HG03575 (cell line): ENCODE data around the gene RAX2.
"Not testable (repeated sequence)": the region's sequence is repeated elsewhere in the genome, so short reads cannot be mapped to it uniquely, and the experiment has no call there.

ENCODE experiments used
- ATAC-seq: cut with Tn5 transposase; IDR thresholded peaks from one replicate; pipeline ENCODE4 v1.9.1; 2021; ENCODE audit not compliant: unreplicated experiment, insufficient number of reproducible peaks, low FRiP score; ENCODE audit errors: extremely low read depth

RAX2 gene

GRCh38 chr19:3762501-3763459 lies 9.2 kb downstream of the RAX2 start, which contains the start of gene MRPL54:
MRPL54 (plus strand) TSS chr19:3762682; CDS start chr19:3762701, 19 bp downstream.
- peak; percentile 39 for ATAC-seq

GRCh38 chr19:3762130-3762473 lies 9.9 kb downstream of the RAX2 start:
- ATAC-seq, result no peak

DNA sequence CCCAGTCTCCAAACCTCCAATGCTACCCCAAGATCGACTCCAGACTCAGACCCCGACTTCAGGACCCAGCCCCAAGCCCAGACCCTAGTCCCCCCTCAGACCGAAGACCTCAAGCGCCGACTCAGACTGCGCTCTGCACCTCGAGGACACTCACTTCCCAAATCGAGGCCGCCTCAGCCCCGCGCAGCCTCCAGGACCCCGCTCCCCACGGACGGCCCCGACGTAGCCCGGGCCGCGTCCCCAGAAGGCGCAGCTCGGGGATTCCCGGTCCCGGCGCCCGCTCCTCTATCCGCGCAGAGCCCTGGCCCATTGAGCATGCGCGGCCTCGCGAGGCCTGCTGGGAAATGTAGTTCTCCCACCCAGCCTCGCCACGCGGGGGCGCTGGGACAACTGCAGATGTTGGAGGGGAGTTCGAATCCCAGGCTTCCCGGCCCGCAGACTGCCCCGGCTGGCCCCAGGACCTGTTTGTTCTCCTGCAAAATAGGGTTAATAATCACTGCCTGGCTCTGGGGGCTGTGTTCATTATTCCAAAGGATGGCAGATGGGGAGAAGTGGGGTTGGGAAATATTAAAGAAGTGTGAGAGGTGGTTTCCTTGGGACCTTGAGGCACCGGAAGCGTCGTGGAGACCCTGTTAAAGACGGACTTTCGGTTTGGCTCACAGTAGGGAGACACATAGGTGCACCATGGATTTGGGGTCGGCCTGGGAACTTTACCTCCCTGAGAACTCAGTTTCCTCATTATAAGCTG lies 10.5 kb downstream of the RAX2 start, which contains the start of gene APBA3:
Gene APBA3, minus strand, starts transcription at position 311 of the 748 bp plus-strand sequence. CDS start 1,428 bp downstream, outside the sequence.
- no peak for ATAC-seq

- no peak for ATAC-seq
These were observed 11.1 kb downstream of the RAX2 start for GRCh38 chr19:3760871-3761361.

- no peak for ATAC-seq
These were observed 12.4 kb downstream of the RAX2 start for GRCh38 chr19:3759482-3760254.

GRCh38 chr19:3758297-3758696 lies 13.7 kb downstream of the RAX2 start:
- ATAC-seq, result not testable (repeated sequence)

DNA sequence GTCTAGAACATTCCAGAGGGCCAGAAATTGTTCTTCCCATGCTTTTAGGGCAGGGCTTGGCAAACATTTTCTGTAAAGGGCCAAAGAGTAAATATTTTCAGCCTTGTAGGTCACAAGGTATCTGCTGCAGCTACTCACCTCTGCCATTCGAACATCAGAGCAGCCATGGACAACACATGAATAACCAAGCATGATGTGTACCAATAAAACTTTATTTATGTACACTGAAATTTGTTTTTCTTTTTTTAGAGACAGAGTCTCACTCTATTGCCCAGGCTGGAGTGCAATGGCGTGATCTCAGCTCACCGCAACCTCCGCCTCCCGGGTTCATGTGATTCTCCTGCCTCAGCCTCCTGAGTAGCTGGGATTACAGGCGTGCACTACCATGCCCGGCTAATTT lies 14.3 kb downstream of the RAX2 start:
- not testable (repeated sequence) for ATAC-seq

DNA sequence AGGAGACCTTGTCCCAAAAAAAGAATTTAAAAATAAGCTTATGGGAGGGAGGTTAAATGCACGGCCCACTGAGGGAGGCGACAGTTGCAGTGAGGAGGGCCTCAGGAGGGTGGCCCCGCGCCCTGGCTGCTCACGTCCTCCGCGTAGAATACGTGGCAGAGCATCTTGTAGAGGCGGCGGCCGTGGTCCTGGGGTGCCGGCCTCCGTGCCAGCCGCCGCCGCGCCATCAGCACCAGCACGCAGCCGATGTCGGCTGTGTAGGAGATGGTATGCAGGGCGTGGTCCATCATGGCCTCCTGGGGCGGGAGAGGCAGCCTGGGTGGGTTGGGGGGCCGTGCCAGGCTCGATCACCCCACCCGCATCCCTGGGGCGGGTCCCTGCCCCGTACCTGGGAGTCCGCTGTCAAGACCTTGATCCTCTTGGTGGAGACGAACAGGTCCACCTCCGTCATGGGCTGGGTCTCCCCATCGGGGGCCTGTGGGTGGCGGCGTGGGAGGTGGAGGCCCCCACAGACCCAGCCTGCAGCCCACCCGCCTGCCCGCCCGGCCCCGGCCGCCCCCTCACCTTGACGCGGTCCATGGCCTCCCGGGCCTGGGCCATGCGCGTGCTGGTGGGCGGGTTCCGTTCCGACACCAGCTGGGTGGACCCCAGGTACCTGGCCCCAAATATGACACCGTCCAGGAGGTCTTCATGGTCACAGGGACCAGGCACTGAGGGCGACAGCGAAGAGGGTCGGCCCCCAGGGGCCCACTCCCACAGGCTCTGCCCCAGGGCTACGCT lies 18.2 kb downstream of the RAX2 start:
- no peak for ATAC-seq

DNA sequence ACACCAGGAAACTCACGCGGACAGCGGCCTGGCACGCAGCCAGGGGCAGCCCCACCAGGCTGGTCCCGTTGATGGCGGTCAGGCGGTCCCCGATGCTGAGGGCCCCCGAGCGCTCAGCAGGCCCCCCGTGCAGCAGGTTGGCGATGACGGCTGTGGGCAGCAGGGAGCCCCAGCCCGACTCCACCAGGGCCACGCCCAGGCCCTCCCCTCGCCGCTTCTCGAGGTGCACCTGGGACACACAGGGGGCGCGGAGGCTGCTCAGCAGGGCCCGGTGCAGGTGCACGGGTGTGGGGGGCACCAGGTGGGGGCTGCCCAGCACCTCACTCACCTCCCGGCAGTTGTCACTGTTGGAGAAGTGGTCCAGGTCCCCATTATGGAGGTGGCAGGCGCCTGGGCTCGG lies 19.5 kb downstream of the RAX2 start:
- ATAC-seq, result no peak

DNA sequence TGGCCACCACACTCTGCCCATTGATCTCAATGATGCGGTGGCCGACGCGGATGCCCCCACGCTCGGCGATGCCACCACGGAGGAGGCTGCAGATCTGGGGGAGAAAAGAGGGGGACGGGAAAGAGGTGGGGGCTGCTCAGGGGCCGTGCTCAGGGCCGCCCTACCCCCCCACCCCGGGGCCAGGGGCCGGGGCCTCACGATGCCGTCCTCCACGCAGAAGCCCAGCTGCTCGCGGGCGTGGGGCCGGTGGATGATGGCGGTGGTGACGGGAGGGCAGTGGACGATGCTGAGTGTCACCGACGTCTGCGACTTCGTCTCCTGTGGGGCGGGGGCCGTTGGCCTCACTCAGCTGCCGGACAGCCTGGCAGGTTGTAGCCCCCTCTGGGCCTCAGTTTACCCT lies 20.8 kb downstream of the RAX2 start:
- ATAC-seq, result no peak

GRCh38 chr19:3750211-3750610 lies 21.8 kb downstream of the RAX2 start:
- ATAC-seq, result no peak

DNA sequence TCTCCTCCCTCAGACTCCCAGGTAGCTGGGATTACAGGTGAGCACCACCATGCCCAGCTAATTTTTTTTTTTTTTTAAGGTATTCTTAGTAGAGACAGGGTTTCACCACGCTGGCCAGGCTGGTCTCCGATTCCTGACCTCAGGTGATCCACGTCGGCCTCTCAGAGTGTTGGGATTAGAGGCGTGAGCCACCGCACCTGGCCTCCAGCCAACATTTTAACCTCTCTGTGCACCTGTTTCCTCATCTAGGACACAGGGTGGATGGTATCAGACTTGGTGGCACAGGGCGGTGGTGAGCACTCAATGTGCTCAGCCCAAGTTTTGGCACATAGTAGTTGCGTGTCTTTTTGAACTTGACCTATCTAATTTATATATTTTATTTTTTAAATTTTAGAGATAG lies 23.1 kb downstream of the RAX2 start:
- ATAC-seq, result no peak

DNA sequence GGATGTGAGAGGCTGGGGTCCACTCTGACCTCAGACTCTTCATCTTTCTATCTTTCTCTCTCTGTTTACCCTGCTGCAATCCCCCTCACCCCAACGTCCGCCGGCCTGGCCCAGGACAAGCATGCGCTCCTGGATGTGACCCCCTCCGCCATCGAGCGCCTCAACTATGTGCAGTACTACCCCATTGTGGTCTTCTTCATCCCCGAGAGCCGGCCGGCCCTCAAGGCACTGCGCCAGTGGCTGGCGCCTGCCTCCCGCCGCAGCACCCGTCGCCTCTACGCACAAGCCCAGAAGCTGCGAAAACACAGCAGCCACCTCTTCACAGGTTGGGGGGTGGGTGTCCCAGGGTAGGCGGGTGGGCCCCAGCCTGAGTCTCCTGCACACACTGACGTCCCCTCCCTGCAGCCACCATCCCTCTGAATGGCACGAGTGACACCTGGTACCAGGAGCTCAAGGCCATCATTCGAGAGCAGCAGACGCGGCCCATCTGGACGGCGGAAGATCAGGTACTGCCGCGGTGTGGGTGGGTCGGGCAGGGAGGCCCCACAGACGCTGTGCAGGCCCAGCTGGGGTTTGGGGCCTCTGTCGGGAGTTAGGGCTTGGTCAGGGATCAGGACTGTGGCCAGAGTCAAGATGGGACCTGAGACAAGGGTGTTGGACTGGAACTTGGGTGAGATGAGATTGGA lies 25.5 kb downstream of the RAX2 start:
- no peak for ATAC-seq

GRCh38 chr19:3745363-3746045 lies 26.5 kb downstream of the RAX2 start:
- no peak for ATAC-seq

DNA sequence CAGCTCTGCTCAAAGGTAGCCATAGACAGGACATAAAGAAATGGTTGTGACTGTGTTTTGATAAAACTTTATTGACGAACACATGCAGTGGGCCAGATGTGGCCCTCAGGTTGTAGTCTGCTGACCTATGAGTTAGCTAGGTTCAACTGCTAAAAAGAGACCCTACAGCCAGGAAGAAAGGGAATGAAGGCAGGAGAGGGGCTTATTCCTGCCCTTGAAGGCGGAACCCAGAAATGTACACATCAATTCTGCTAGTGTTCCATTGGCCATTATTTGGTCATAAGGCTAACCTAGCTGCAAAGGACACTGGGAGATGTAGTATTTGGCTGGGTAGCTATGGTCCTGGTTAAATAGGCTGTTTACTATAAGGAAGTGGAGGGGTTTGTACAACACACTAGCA lies 28.5 kb downstream of the RAX2 start:
- no peak for ATAC-seq

DNA sequence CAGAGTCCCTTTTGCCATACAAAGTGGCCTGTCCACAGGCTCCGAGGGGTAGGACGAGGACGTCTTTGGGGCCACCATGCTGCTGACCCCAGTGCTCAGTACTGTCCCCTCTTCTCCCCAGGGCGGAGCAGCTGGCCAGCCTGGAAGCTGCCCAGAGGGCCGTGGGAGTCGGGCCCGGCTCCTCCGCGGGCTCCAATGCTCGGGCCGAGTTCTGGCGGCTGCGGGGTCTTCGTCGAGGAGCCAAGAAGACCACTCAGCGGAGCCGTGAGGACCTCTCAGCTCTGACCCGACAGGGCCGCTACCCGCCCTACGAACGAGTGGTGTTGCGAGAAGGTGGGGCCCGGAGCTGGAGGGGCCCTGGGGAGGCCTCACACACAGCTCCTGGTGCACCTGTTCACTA lies 31.6 kb downstream of the RAX2 start:
- no peak for ATAC-seq

DNA sequence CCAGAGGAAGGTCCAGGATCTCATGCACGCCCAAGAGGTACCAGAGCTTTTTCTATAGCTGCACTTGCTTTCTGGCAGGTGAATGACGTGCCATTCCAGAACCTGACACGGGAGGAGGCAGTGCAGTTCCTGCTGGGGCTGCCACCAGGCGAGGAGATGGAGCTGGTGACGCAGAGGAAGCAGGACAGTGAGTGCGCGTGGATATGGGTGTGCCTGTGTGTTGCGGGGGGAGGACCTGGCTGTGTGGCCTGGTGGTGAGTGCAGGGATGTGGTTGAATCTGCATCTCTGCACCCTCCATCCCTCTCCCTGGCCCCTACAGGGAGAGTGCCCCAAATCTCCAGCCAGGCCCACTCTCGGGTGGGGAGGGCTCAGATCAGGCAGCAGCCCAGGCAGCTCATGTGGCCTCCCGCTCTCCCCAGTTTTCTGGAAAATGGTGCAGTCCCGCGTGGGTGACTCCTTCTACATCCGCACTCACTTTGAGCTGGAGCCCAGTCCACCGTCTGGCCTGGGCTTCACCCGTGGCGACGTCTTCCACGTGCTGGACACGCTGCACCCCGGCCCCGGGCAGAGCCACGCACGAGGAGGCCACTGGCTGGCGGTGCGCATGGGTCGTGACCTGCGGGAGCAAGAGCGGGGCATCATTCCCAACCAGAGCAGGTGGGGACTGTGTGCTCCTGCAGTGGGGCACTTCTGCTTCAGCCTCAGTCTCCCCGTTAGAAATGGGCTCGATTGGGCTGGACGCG lies 33.4 kb downstream of the RAX2 start:
- no peak for ATAC-seq
